DND-41 (cell line): ENCODE measurements around the gene EEF2K.

Experiments
- ATAC-seq: fragments of 200-7000 bp; cut with Tn5 transposase; 3 replicates; pipeline ENCODE4 v1.9.1; 2021; ENCODE audit warnings: low read depth; ENCODE audit not compliant: insufficient read depth
- DNase-seq: peaks from one replicate; pipeline ENCODE4 v3.0.0-alpha.2; 2020
- H2AFZ ChIP-seq: 2 replicates; pipeline ENCODE4 v1.6.0; 2012; ENCODE audit warnings: low read depth, low read length
- H3K27ac ChIP-seq: 2 replicates; pipeline ENCODE4 v1.5.1; 2012; ENCODE audit warnings: low read length, inconsistent platforms
- H3K27me3 ChIP-seq: fragments of 200-600 bp; sonication (generic); 2 replicates; pipeline ENCODE4 v1.6.0; 2012; ENCODE audit warnings: low read length, mild to moderate bottlenecking, inconsistent platforms; ENCODE audit not compliant: insufficient read depth, poor library complexity
- H3K36me3 ChIP-seq: 2 replicates; pipeline ENCODE4 v1.5.1; 2012; ENCODE audit warnings: low read length, inconsistent platforms; ENCODE audit not compliant: insufficient read depth
- H3K4me1 ChIP-seq: 2 replicates; pipeline ENCODE4 v1.5.1; 2012; ENCODE audit warnings: mild to moderate bottlenecking, low read length; ENCODE audit not compliant: insufficient read depth
- H3K4me2 ChIP-seq: 2 replicates; pipeline ENCODE4 v1.6.0; 2012; ENCODE audit warnings: mild to moderate bottlenecking, moderate library complexity, low read length, inconsistent platforms; ENCODE audit not compliant: insufficient read depth
- H3K4me3 ChIP-seq, 2 experiments: fragments of 200-600 bp in 1 of 2; shearing (Covaris generic) in 1 of 2; 2 replicates each; pipeline ENCODE4 v1.5.1; 2012 to 2016; ENCODE audit warnings: inconsistent platforms in 2 of 2, low read length in 2 of 2, mild to moderate bottlenecking in 2 of 2, low read depth in 1 of 2, moderate library complexity in 1 of 2
- H3K79me2 ChIP-seq: 2 replicates; pipeline ENCODE4 v1.6.0; 2012; ENCODE audit warnings: low read length, inconsistent platforms; ENCODE audit not compliant: insufficient read depth
- H3K9ac ChIP-seq: 2 replicates; pipeline ENCODE4 v1.6.0; 2012; ENCODE audit warnings: low read depth, mild to moderate bottlenecking, inconsistent platforms, low read length, moderate library complexity
- H3K9me3 ChIP-seq: 2 replicates; pipeline ENCODE4 v1.5.1; 2012; ENCODE audit warnings: low read length, moderate library complexity, mild to moderate bottlenecking, inconsistent platforms; ENCODE audit not compliant: insufficient read depth, severe bottlenecking
- H4K20me1 ChIP-seq: 2 replicates; pipeline ENCODE4 v1.6.0; 2012; ENCODE audit warnings: low read length; ENCODE audit not compliant: insufficient read depth
- EZH2 ChIP-seq: IDR thresholded peaks from 3 replicates; pipeline ENCODE4 v1.6.1; 2012; ENCODE audit warnings: borderline replicate concordance, low read depth, mild to moderate bottlenecking, moderate library complexity, low read length, inconsistent platforms; ENCODE audit not compliant: severe bottlenecking
- TF ChIP-seq, protein P1 (sequence below): IDR thresholded peaks from 2 replicates; pipeline ENCODE4 v1.5.1; 2012; ENCODE audit warnings: borderline replicate concordance, low read length, moderate library complexity, mild to moderate bottlenecking; ENCODE audit not compliant: poor library complexity, severe bottlenecking; ENCODE audit errors: extremely low read depth

The EEF2K gene

DNA sequence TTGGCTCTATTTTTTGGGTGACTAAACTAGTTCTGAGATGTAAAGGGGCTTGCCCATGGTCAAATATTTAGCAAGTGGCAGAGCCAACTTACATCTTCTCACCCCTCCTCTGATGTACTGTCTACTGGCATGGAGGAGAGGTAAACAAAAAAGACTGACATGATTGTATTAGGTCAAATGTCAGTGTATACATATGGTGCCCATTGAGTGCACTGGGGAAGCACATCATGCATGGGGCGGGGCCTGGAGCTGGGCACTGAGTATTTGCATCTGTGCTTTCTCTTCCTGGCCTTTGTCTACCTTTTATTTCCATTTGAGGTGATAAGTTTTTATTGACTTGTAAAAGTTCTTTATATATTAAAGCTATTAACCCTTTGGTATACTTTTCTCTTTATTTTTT lies 68.8 kb downstream of the EEF2K start:
- Histone ChIP-seq H3K9ac (no peak overlapping the region), H3K36me3 (peaks cover 41% of the 10 kb centered on the region)
- no peak for ATAC-seq

DNA sequence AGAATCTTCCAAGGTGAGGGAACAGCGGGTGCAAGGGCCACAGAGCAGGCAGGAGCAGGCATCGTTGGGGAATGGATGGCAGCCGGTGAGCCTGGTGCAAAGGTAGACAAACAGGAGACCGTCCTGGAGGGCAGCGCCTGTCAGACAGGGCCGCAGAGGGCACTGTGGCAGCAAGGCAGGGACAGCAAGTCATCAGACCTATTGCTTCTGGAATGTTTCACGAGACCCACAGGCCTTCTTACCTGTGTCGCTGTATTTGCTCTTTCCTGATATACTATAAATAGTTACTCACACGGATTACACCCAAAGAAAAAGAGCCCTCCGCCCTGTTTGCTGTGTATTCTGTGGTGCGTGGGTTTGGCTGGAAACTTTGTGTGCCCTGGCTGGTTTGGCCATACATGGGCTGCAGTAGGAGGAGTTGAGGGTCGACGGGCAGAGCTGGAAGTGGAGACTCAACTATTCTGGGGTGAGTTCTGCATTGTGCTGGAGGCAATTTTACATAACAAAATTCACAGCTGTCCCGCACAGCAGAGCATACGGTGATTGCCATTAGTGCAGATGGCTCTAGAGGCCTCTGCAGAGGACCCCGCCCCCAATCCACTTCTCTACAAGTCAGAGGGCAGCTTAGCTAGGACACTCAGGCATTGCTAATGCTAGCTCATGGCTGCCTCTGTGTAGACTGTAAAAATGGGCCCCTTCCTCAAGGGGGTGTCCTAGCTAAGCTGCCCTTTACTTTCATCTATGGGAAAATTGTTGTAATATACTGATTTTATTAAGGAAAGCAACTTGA lies 72.6 kb downstream of the EEF2K start:
- ATAC-seq (no peak), DNase-seq (no peak)
- Histone ChIP-seq H3K79me2 (no peaks in the 10 kb centered on the region), H4K20me1 (no peaks in the 10 kb centered on the region), H2AFZ (no peak overlapping the region), H3K36me3 (peaks cover 49% of the 10 kb centered on the region), H3K27me3 (no peaks in the 10 kb centered on the region), H3K9ac (no peak overlapping the region), H3K4me2 (no peak overlapping the region), H3K27ac (no peak overlapping the region), H3K4me1 (no peaks in the 10 kb centered on the region), H3K4me3 (no peak overlapping the region), H3K9me3 (no peaks in the 10 kb centered on the region)
- TF ChIP-seq EZH2 = no peak
- TF ChIP-seq, protein P1, sequence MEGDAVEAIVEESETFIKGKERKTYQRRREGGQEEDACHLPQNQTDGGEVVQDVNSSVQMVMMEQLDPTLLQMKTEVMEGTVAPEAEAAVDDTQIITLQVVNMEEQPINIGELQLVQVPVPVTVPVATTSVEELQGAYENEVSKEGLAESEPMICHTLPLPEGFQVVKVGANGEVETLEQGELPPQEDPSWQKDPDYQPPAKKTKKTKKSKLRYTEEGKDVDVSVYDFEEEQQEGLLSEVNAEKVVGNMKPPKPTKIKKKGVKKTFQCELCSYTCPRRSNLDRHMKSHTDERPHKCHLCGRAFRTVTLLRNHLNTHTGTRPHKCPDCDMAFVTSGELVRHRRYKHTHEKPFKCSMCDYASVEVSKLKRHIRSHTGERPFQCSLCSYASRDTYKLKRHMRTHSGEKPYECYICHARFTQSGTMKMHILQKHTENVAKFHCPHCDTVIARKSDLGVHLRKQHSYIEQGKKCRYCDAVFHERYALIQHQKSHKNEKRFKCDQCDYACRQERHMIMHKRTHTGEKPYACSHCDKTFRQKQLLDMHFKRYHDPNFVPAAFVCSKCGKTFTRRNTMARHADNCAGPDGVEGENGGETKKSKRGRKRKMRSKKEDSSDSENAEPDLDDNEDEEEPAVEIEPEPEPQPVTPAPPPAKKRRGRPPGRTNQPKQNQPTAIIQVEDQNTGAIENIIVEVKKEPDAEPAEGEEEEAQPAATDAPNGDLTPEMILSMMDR = no peak

More for the DNA sequence above, 68.8 kb downstream of the EEF2K start:
- TF ChIP-seq, protein P1 = no peak
- no peak for TF ChIP-seq EZH2
- Histone ChIP-seq H3K27me3 (no peaks in the 10 kb centered on the region), H2AFZ (no peak overlapping the region), H4K20me1 (no peaks in the 10 kb centered on the region), H3K4me1 (no peaks in the 10 kb centered on the region), H3K4me3 (no peak overlapping the region), H3K27ac (no peak overlapping the region), H3K79me2 (no peaks in the 10 kb centered on the region), H3K4me2 (no peak overlapping the region), H3K9me3 (no peaks in the 10 kb centered on the region)
- DNase-seq = no peak

DNA sequence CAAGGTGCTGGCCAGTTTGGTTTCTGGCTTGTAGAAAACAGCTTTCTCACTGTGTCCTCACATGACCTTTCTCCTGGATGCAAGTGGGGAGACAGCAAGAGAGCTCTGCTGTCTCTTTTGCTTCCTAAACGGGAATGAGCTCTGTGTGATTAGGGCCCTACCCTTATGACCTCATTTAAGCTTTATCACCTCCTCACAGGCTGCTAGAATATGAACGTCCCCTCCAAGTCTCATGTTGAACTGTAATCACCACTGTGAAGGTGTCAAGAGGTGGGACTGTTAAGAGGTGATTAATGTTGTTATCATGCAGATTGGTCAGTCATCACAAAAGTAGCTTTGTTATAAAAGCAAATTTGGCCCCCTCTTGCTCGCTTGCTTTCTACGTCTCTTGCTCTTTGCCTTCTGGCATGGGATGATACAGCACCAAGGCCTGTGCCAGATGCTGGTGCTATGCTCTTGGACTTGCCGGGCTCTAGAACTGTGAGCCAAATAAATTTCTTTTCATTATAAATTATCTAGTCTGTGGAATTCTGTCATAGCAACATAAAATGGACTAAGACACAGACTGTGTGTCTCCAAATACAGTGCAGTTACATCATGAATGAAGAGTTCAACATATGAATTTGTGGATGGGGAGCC lies 76.3 kb downstream of the EEF2K start:
- H3K4me2 ChIP-seq = no peak overlapping the region
- peaks cover 51% of the 10 kb centered on the region for H3K36me3 ChIP-seq
- no peak for DNase-seq

More for the DNA sequence above, 76.3 kb downstream of the EEF2K start:
- H3K9me3 ChIP-seq = no peaks in the 10 kb centered on the region
- H4K20me1 ChIP-seq = no peaks in the 10 kb centered on the region
- no peak overlapping the region for H3K4me3 ChIP-seq
- TF ChIP-seq EZH2 = no peak
- TF ChIP-seq, protein P1 = no peak
- no peak for ATAC-seq
- no peaks in the 10 kb centered on the region for H3K79me2 ChIP-seq
- H3K27me3 ChIP-seq = no peaks in the 10 kb centered on the region
- H3K9ac ChIP-seq = no peak overlapping the region
- no peak overlapping the region for H3K27ac ChIP-seq
- no peaks in the 10 kb centered on the region for H3K4me1 ChIP-seq
- H2AFZ ChIP-seq = no peak overlapping the region
